GM19397 (cell line): ENCODE results near the gene PALD1.
"Not testable (repeated sequence)": the region's sequence is repeated elsewhere in the genome, so short reads cannot be mapped to it uniquely, and the experiment has no call there.

ENCODE experiments used
- ATAC-seq: cut with Tn5 transposase; IDR thresholded peaks from one replicate; pipeline ENCODE4 v1.9.1; 2021; ENCODE audit warnings: mild to moderate bottlenecking, moderate library complexity; ENCODE audit not compliant: unreplicated experiment

PALD1 gene

GRCh38 chr10:70568781-70569495, 90.4 kb downstream of the PALD1 start:
- no peak for ATAC-seq

- no peak for ATAC-seq
Measured at GRCh38 chr10:70571236-70571635, 92.7 kb downstream of the PALD1 start.

- no peak for ATAC-seq
Measured at GRCh38 chr10:70571636-70572439, 93.3 kb downstream of the PALD1 start.

- ATAC-seq = no peak
Measured at GRCh38 chr10:70573599-70574506, 95.3 kb downstream of the PALD1 start.

GRCh38 chr10:70575486-70575873, 96.9 kb downstream of the PALD1 start:
- ATAC-seq = no peak

- ATAC-seq = peak; percentile 50
Measured at GRCh38 chr10:70575874-70576802, 97.6 kb downstream of the PALD1 start.

- ATAC-seq = no peak
Measured at GRCh38 chr10:70576803-70577517, 98.4 kb downstream of the PALD1 start.

GRCh38 chr10:70578371-70578947, 99.9 kb downstream of the PALD1 start:
- ATAC-seq = no peak

- ATAC-seq = no peak
Measured at GRCh38 chr10:70579234-70580002, 100.9 kb downstream of the PALD1 start.

GRCh38 chr10:70581176-70581575, 102.6 kb downstream of the PALD1 start:
- not testable (repeated sequence) for ATAC-seq

GRCh38 chr10:70582793-70583668, 104.5 kb downstream of the PALD1 start:
- no peak for ATAC-seq

- ATAC-seq = no peak
Measured at GRCh38 chr10:70583669-70584037, 105.1 kb downstream of the PALD1 start.

GRCh38 chr10:70584366-70584765, 105.8 kb downstream of the PALD1 start:
- ATAC-seq = no peak

- ATAC-seq = no peak
Measured at GRCh38 chr10:70584909-70585544, 106.5 kb downstream of the PALD1 start.

- no peak for ATAC-seq
Measured at GRCh38 chr10:70585578-70586169, 107.1 kb downstream of the PALD1 start.

- no peak for ATAC-seq
Measured at GRCh38 chr10:70586348-70586930, 107.9 kb downstream of the PALD1 start.
